TTC549 (cell line): ENCODE results near the gene LEKR1.

Experiments
- FAIRE-seq: peaks from 2 replicates; lab custom pipeline; 2012; peaks lifted over from hg19 to GRCh38; lab: Jason Lieb, UNC

Gene LEKR1

DNA sequence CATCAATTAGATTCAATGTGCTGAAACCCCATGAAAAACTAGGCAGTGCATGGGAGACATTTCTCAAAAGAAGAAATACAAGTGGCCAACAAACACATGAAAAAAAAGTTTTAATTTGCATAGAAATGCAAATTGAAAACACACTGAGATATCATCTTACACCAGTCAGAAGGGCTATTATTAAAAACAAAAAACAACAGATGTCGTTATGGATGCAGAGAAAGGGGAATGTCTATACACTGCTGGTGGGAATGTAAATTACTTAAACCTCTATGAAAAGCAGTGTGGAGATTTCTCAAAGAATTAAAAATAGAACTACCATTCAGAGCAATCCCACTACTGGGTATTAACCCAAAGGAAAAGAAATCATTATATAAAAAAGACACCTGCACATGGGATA is 235.1 kb downstream of the LEKR1 start:
- no peak for FAIRE-seq

DNA sequence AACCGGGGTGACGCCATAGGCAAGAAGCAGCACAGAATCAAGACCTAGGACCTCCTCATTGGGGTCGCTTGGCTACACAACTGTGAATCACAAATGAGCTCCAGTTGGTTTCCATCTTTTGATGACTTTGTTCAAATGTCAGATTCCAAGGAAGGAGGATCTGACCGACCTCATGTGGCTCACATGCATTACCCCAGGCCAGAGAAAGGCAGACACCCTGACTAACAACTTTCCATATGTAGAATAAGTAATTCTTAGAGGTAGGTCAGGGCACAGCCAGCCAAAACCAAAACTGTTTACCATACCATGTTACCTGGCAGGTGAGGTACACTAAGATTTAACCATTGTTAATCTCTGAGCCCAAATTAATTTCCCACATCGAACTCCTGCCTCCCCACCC is 237.3 kb downstream of the LEKR1 start:
- no peak for FAIRE-seq

DNA sequence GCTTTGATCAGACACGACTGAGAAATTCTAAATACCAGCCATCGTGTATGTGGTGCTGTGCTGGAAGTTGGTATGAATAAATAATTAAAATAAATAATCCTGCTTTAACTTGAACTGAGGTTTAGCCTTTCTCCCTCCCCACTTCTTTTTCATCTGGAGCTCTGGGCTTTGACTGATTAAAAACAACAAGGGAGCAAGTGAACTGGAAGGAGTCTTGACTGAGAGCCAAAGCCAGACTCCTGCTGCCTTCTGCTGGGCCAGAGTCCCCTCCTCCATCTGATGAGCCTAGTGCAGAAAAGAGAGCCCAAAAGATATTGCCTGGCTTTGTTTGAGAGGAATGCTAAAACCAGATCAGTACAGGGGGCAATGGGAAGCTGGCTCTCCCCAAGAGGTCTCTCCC is 237.8 kb downstream of the LEKR1 start:
- no peak for FAIRE-seq

DNA sequence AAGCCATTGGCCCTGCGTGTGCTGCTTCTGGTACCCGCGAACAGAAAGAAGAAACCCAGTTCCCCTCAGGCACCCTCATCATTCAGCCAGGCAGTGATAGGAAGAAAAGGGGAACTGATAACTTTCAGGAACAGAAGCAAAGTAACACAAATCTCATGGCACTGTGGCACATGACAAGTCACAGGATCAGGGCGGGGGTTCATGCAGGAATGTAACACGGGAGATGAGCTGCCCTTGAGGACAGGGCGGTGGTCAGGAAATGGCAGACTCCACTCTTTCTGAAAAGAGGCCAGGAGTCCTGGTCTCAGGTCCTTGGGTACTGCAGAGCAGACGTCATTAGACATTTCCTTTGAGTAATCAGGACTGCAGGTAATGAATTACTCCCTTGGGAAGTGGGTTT is 238.2 kb downstream of the LEKR1 start:
- no peak for FAIRE-seq

DNA sequence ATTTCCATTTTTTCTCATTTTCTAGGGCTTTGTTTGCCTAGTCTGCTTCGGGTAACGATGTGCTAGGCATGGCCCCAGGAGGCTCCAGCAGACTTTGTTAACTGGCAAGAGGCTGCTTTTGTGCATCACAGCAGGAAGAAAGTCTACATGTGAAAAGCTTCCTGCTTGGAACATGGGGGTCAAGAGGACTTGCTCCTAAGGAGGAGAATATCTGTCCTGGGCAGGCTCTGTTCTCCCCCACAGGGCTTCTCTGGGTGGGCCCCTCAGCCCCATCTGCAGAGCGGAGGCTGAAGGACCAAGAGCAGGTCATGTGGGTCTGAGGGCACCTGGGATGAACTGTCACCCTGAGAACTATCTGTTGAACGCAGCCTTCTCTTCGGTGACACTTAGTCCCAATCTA is 239.0 kb downstream of the LEKR1 start:
- FAIRE-seq, result no peak

DNA sequence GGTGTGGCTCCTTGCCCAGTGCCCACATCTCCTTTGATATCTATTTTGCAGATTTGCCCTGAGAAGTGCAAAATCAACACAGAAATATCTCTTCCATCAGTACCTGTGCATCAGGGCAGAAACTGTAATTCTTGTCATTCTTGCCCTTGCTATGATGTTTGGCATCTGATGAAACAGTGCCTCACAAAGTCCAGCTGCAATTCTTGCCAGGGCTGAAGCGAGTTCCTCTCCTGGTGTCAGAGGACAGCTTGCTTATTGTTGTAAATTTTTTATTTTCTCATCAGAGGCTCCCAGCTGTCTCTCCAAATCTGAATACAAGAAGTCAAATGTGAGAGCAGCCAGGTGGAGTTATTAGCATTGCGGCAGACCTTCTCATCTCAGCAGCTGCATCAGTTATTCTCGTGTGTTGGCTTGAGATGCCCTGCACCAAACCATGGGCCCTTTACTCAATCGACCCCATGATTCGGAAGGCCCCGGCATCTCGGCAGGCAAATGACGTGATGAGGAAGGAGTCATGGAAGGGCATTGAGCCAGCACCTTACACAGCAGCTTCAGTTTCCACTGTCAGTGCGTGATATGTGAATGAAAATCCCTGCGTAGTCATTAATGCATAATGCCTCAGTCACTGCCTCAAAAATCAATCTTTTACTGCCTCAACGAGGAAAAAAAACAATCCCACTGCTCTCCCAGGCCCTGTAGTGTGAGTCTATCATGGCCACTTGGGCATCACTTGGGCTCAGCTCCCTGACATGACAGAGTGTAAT is 240.4 kb downstream of the LEKR1 start:
- no peak for FAIRE-seq

DNA sequence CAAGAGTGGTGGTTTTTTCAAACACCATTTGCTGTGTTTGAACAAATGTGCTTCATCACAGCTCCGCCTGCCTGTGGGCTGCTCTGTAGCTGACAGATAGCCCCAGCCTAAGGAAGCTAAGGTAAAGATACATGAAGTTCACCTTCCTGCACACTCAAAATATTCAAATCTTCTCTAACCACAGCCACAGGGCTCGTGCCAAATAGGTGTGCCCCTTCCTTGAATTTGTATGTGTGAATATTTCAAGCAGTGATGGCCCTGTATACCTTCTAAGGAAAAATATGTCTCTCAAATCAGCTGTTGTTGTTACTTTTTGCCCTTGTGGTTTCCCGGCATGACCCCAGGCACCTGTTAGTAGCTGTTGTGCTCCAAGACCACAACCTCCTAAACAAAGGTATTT is 241.0 kb downstream of the LEKR1 start:
- no peak for FAIRE-seq

DNA sequence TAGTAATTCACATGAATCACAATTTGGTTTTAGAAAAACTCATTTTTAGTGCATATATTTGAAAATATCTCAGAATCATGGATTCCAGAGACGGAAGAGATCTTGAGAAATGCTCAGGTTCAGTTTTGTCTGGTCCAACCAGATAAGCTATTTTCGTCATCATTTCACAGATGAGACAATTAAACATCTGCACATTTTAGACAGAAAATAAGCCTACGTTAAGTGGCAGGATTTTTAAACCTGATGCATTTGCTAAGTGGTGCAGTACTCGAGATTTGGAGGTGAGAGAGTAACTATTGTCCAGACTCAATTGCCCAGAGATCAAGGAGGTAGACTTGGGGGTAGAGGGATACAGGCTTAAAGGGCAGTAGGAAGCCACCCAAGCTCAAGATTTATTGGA is 243.3 kb downstream of the LEKR1 start:
- FAIRE-seq, result no peak

DNA sequence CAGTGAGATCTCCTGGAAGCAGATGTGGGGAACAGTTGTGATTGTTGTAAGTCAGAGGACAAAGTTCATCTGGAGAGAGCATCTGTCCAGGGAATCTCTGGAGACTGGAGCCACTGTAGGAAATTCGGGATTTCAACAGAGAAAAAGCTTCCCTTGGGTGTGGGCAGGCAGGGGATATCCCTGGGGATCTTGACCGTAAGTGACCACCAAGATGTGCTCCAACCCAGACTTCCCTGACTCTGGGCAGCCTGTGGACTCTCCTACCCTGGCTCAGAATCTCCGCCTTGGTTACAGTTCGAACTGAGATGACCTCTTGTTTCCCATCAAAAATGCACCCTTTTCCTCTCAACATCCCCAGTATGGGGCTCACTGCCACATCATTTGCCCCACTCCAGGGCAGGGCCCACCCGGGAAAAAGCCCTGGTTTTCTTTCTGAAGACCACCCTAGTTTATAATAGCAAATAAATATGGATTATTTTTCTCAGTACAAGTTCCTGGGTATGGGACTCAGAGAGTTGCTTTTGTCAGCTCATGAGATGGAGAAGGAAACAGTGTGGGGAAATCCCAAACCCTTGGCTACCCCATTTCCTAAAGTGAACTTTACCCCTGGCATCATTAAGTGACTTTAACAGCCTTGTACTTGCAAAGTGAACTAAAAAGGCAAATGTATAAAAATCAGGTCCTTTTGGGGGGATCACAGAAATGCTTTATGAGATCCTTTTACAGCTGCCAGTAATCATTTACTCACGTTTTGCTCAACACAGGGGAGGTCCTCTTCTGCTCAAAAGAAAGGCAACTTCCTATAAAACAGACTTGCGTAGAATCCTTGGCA is 243.9 kb downstream of the LEKR1 start:
- FAIRE-seq, result no peak

DNA sequence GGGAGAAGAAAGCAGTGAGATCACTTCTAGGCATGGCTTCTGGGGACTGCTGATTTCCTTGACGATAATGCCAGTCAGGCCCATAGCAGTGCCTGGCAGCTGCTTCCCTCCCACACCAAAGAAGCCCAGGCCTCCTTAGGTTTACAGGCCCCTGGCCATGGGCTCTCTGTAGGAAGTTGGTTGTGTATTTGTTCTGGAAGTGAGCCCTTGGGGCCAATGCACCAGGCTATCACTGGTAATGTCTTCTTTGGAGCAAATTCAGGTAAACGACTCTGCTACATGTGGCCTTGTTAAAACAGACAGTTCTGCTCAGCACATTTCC is 244.5 kb downstream of the LEKR1 start:
- FAIRE-seq, result no peak

DNA sequence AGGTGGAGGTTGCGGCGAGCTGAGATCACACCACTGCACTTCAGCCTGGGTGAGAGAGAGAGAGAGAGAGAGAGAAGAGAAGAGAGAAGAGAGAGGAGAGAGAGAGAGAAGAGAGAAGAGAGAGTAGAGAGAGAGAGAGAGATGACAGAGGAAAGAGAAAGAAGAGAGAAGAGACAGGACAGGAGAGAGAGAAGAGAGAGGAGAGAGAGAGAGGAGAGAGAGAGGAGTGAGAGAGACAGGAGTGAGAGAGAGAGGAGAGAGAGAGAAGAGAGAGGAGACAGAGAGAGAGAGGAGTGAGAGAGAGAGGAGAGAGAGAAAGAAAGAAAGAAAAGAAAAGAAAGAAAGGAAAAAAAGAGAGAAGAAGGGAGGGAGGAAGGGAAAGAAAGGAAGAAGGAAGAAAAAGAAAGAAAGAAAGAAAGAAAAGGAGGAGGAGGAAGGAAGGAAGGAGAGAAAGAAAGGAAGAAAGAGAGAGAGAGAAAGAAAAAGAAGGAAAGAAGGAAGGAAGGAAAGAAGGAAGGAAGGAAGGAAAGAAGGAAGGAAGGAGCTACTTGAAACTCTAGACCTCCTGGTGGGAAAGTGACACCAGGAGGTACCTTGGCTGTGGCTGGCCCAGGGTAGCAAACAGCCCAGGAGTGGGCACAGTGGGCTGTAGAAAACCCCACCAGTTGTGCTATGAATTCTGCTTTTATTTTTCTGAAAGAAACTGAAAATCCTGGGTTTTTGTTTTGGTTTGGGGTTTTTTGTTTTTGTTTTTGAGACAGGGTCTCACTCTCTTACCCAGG is 245.8 kb downstream of the LEKR1 start:
- no peak for FAIRE-seq

DNA sequence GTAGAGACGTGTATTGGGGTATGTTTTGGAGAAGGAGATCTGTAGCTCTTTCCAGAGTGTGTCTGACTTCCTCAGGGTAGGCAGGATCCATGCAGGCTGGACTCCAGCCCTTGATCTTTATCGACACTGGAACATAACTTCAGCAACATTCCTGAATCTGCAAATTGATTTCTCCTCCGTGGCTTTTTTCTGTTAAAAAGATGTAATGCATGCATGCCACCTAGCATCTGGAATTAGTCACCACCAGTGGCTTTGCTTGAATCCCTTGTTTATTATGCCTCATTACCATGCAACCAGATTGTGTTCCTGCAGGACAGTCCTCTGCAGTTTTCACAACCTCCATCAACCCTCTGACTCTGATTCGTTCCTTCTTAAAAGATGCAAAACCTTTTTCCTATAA is 247.7 kb downstream of the LEKR1 start:
- FAIRE-seq, result no peak

DNA sequence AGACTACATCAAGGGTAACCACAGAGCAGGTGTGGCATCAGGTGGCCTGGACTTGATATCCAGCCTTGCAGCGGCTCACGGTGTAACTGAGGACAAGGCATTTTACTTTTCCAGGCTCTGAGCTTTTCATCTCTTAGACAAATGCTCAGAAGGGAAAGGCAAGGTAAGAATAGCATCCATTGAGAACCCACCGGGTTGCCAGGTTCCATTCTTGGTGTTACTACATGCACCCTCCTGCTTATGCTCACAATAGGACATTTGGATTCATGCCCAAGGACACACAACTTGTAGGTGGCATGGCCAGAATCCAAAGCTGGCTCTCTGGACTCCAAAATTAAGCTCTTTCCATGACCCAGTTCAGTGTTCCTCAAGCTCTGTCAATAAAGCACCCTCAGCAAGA is 248.3 kb downstream of the LEKR1 start:
- no peak for FAIRE-seq

DNA sequence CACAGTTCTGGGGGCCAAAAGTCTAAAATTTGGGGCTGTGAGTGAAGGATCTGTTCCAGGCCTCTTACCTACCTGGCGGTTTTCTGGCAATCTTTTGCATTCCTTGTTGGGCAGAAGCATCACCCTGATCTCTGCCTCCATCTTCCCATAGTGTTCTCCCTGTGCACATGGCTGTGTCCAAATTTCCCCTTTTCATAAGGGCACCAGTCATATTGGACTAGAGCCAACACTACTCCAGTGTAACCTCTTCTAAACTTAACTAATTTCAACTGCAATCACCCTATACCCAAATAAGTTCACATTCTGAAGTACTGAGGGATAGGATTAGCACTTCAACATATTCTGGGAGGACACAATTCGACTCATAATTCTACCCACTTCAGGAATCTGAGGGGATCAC is 248.8 kb downstream of the LEKR1 start:
- no peak for FAIRE-seq

DNA sequence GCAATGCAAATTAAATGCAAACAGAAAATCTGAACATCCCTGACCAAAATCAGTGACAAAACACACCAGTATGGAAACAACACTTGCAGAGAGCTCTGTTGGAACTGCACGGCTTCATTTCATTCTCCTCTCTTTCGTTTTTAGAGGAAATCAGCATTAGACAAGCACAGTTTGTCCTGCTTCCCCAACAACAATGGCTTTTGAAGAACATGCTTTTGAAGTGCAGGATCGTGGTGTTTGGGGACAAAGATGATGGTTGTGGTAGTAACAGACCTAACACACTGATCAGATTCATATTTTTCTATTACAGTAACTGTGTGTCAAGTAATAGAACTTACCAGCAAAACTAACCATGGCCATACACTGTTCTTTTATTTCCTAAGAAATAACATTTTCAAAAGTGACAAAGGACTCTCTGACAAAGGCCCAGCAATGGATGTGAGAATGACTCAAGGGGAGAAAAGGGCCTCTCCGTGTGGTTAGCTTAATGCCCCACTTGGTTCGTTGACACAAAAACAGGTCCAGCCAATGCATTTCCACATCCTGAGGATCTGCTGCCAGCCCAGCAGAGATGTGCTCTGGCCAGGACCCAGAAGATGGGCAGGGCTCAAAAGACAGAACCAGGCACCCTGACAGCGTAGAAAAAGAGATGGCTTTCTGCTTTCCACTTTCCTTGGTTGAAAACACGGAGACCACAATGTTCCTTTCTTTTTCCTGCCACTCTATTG is 249.7 kb downstream of the LEKR1 start:
- FAIRE-seq, result no peak

DNA sequence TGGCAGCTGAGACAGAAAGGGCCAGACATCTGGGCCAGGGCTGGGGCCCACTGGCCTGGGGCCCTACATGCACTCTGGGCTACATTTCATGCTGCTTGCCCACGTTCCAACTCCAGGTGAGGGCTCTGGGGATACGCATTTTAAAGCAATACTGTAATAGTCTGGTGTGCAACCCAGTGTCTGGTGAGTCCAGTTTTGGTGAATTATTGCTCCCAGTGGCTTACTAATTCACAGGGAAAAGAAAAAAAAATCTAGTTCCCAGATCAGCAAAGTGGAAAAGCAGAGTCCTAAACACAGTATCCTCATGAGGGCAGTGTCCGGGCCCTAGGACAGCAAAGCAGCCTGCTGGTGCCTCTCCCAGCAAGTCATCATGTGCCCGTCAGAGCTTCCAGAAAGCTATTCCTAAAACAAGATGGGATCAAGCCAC is 251.4 kb downstream of the LEKR1 start:
- no peak for FAIRE-seq

DNA sequence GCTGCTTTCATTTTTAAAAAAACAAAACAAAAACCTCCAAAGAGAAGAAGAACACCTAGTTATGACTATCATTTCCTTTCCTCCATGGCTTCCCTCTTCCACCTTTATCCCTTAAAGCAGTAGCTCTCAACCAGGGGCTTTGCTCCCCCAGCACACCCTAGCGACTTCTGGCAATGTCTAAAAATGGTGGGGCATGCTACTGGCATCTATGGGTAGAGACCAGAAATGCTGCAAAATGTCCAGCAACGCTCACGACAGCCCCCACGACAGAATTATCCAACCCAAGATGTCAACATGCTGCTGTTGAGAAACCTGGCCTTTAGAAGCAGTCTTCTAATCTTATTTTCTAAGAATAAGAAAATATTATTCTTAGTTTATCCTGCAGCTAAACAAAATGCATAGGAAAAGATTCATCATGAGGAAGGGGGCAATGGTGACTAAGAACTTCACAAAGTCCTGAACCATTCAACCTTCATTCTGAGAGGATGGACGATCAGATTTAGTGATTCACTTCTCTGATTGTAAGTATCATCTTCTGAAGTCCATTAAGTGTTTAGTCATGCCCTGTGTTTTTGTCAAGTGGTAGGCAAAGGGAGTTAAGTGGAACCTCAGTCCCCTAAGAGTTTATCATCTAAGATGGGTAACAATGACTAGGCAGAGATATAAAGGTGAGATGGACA is 252.1 kb downstream of the LEKR1 start:
- FAIRE-seq, result no peak

DNA sequence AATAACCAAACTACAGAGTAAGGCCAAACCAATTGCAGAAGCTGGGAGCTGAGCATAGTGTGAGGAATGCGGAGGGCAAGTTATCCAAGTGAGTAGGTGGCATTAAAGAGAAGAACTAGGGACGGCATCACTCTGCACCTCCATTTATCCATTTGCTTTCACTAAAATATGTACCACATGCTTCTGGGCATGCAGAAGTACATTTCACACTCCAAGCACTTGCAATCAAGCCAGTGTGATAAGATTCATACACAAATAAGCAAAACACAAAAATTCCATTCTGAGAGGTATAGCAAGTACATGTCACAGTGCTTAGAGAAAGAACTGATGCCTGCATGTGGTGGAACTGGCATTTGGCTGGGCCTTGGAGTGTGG is 252.6 kb downstream of the LEKR1 start:
- FAIRE-seq, result no peak

DNA sequence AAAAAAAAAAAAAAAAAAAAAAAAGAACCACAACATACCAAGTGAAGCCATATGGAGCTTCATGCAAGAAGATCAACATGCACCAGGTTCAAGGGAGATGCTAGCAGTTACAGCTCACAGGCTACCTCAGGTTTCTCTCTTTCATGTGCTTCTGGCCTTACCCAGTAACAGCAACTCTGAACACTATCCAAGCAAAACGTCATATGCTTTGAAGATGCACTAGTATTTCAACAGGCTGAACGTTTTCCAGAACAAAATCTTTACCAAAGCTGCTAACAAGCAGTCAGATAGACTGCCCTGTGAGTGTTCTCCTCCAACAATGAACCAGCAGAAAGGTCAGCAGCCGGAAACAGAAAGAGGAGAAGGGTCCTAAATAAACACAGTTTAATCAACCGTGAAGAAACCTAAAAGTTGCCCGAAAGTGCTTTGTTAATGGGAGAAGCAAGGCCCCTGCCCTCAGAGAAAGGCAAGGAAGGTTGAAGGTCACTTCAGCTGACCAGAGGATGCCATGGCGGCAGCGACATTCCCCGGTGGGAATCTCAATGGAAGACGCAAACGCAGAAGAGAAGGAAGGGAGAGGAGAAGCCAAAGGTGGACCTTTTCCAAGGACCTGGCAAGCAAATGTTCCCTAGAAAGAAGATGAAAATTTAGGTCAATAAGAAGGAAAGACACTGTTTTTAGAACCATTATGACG is 253.7 kb downstream of the LEKR1 start:
- no peak for FAIRE-seq

DNA sequence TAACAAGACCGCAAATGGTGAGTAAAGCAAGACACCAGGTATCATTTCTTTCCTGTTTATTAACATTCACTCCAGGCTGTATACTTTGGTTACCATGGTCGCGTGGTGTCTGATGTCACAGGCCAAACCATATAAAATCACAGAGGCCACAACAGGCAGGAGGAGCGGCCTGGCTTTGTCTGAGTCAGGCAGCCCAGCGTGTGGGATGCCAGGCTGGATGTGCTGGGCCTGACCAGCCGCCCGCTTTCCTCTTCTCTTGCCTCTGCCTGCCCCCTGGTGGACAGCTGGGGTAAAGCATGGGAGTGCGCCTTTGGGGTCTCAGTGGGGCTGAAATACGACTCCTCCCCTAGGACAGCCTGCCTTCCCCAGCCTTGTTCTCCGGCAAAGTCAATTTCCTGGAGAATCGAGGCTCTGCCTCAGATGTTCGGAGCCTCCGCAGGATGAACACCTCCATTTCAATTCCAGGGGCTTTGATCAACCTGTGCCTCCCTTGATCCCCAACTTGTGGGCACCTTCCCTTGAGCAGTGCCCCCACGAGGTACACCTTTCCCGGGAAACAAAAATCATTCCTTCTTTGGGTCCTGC is 255.6 kb downstream of the LEKR1 start:
- no peak for FAIRE-seq
